B cell (primary cell): ENCODE results near the gene LZTS3. TPM values are rescaled to one million over a fixed set of nuclear protein-coding genes. Genes with fewer than 3 reads are reported as not detected.
"Not testable (repeated sequence)": the region's sequence is repeated elsewhere in the genome, so short reads cannot be mapped to it uniquely, and the experiment has no call there.

Experiments used
- ATAC-seq: fragments of 200-7000 bp; cut with Tn5 transposase; one replicate; pipeline ENCODE4 v1.10.0; 2021; ENCODE audit warnings: low read depth, mild to moderate bottlenecking, moderate number of reproducible peaks, moderate library complexity
- CTCF ChIA-PET: fragments of 350-600 bp; sonication (Branson Sonifier 250); formaldehyde crosslinking; loops from one replicate; lab custom pipeline; 2021; ENCODE audit warnings: antibody characterized with exemption, inconsistent platforms; lab: Charles Lee
- POLR2A ChIA-PET: fragments of 350-600 bp; sonication (Branson Sonifier 250); formaldehyde crosslinking; loops from one replicate; lab custom pipeline; 2021; ENCODE audit warnings: antibody characterized with exemption; lab: Charles Lee
- DNase-seq: peaks from one replicate; pipeline ENCODE4 v3.0.0; 2013
- H2AFZ ChIP-seq: 2 replicates; pipeline ENCODE4 v1.6.1; 2012; ENCODE audit warnings: mild to moderate bottlenecking, low read depth, low read length; ENCODE audit not compliant: insufficient read depth, poor library complexity, severe bottlenecking
- H3K27ac ChIP-seq, 2 donors: 1 replicate in 1 of 2; 2 replicates in 1 of 2; pipeline ENCODE4 v1.5.1; 2012 to 2013; ENCODE audit warnings: low read length in 2 of 2, mild to moderate bottlenecking in 2 of 2, moderate library complexity in 1 of 2
- H3K27me3 ChIP-seq, 4 experiments: fragments of 200-600 bp in 1 of 4; sonication (generic) in 1 of 4; replicated peaks in 1 of 4; 1 replicate in 2 of 4; 2 replicates in 2 of 4; pipeline versions ENCODE4 v1.6.1 to v1.7.0; 2013 to 2016; ENCODE audit warnings: low read length in 3 of 4, mild to moderate bottlenecking in 2 of 4, mixed read lengths in 1 of 4, moderate library complexity in 1 of 4; ENCODE audit not compliant: insufficient read depth in 4 of 4, control insufficient read depth in 3 of 4; ENCODE audit errors: control extremely low read depth in 1 of 4
- H3K36me3 ChIP-seq, 2 experiments: replicated peaks in 1 of 2; 1 replicate in 1 of 2; 2 replicates in 1 of 2; pipeline versions ENCODE4 v1.6.1 to v1.7.1; 2013; ENCODE audit warnings: low read length in 1 of 2; ENCODE audit not compliant: insufficient read depth in 2 of 2, control insufficient read depth in 1 of 2; ENCODE audit errors: control extremely low read depth in 1 of 2, extremely low read depth in 1 of 2
- H3K4me1 ChIP-seq, 2 donors: fragments of 200-600 bp in 1 of 2; sonication (generic) in 1 of 2; 1 replicate in 1 of 2; 2 replicates in 1 of 2; pipeline versions ENCODE4 v1.5.1 to v1.6.1; 2013 to 2017; ENCODE audit warnings: low read length in 2 of 2; ENCODE audit not compliant: control insufficient read depth in 2 of 2, insufficient read depth in 2 of 2
- H3K4me2 ChIP-seq: replicated peaks from 2 replicates; pipeline ENCODE3; 2012; ENCODE audit warnings: mild to moderate bottlenecking, low read depth, low read length; ENCODE audit not compliant: poor library complexity, severe bottlenecking
- H3K4me3 ChIP-seq, 5 experiments: fragments of 200-600 bp in 1 of 5; sonication (generic) in 1 of 5; 1 replicate in 3 of 5; 2 replicates in 2 of 5; pipeline versions ENCODE4 v1.5.1 to v1.7.0; 2011 to 2016; ENCODE audit warnings: low read length in 4 of 5, mild to moderate bottlenecking in 4 of 5, low read depth in 2 of 5, control low read depth in 1 of 5, moderate library complexity in 1 of 5; ENCODE audit not compliant: insufficient read depth in 1 of 5; ENCODE audit errors: control extremely low read depth in 1 of 5, extremely low read depth in 1 of 5
- H3K79me2 ChIP-seq: fragments of 200-600 bp; sonication (generic); one replicate; pipeline ENCODE4 v1.6.0; 2016; ENCODE audit warnings: low read length; ENCODE audit not compliant: control insufficient read depth, insufficient read depth
- H3K9ac ChIP-seq: fragments of 200-600 bp; sonication (generic); 2 replicates; pipeline ENCODE4 v1.6.1; 2017; ENCODE audit warnings: mild to moderate bottlenecking, low read length, moderate library complexity
- H3K9me3 ChIP-seq, 3 donors: one replicate each; pipeline versions ENCODE4 v1.6.1 to v1.7.1; 2013; ENCODE audit warnings: low read length in 2 of 3; ENCODE audit not compliant: control insufficient read depth in 2 of 3, insufficient read depth in 1 of 3; ENCODE audit errors: control extremely low read depth in 1 of 3
- H4K20me1 ChIP-seq: 2 replicates; pipeline ENCODE4 v1.6.0; 2012; ENCODE audit warnings: mild to moderate bottlenecking, low read length; ENCODE audit not compliant: insufficient read depth, control insufficient read depth, poor library complexity, severe bottlenecking
- H3K27ac Mint-ChIP-seq: one replicate; pipeline ENCODE4 v1.8.0; 2021; ENCODE audit warnings: mixed read lengths
- H3K27me3 Mint-ChIP-seq: one replicate; pipeline ENCODE4 v1.8.0; 2021; ENCODE audit warnings: mixed read lengths
- H3K4me1 Mint-ChIP-seq: one replicate; pipeline ENCODE4 v1.8.0; 2021; ENCODE audit warnings: mixed read lengths
- H3K4me3 Mint-ChIP-seq: one replicate; pipeline ENCODE4 v1.8.0; 2021; ENCODE audit warnings: mixed read lengths
- H3K9me3 Mint-ChIP-seq: one replicate; pipeline ENCODE4 v1.8.0; 2022; ENCODE audit warnings: mixed read lengths; ENCODE audit not compliant: insufficient read depth
- EZH2 ChIP-seq: IDR thresholded peaks from 2 replicates; pipeline ENCODE4 v1.6.1; 2012; ENCODE audit warnings: borderline replicate concordance, low read depth, mild to moderate bottlenecking, moderate library complexity, low read length; ENCODE audit not compliant: insufficient read depth, poor library complexity, severe bottlenecking
- WGBS: methylation state at CpG from one replicate; pipeline ENCODE4 v1.1.5; 2013; ENCODE audit warnings: missing lambda C conversion rate; ENCODE audit not compliant: insufficient coverage; 5-methylcytosine and 5-hydroxymethylcytosine counted together
- intact Hi-C: fragments of 100-400 bp; cut with micrococcal nuclease; formaldehyde crosslinking; loops from one replicate; pipeline ENCODE4 v1.10.0; 2022
- polyA plus RNA-seq: library from polyadenylated mRNA; depleted of rRNA; stranded (reverse); fragments of >200 nt; gene quantifications from 2 replicates; pipeline ENCODE4 v1.2.3, GENCODE V29; 2012
- total RNA-seq, 2 donors: library from RNA; stranded (reverse); fragments of 120-200 nt in 1 of 2; gene quantifications; 1 replicate in 1 of 2; 2 replicates in 1 of 2; pipeline versions ENCODE4 v1.2.3 to v1.2.4, GENCODE V29; 2013 to 2022
- TF ChIP-seq, protein P1 (sequence below): fragments of 200-600 bp; IDR thresholded peaks from one replicate; pipeline ENCODE4 v1.8.0; 2022; ENCODE audit warnings: antibody characterized with exemption, mild to moderate bottlenecking

The LZTS3 gene
- total and polyA plus RNA-seq, 2 donors (not counting 1 experiment from before 2014, with no cell fraction given): 2.3 to 5.1 TPM

DNA sequence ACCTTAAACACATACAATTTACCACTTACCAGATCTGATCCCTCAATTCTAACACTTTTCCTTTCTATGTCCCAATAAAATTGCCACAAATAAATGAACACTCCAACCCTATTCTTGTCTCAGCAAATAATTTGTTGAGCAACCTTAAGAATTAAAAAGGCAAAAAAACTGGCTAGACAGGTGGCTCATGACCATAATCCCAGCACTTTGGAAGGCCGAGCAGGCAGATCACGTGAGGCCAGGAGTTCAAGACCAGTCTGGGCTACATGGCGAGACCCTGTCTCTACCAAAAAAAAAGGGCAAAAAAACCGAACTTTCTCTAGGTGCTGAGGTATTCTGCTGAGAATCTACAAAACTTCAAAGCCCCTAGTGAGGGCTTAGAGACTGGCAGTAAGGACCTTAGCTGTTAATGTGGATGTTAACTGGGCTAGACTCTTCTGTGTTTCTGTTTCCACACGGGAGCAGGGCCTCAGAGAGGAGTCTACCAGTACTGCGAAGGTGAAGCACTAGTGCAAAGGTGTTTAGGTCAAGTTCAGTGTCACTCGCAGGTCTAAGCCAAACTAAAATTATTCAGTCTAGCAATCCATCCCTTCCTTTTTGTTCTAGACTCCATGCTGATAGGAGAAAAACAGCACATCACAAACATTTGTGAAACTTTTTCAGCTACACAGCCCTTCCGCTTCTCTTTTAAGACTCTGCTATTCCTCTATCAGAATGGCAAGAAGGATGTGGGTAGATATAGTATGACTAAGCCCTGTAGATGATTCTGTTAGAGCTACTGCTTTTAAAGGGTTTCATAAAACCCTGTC, 16.3 kb downstream of the LZTS3 start:
- Histone ChIP-seq H3K79me2 (peaks cover 84% of the 10 kb centered on the region), H3K36me3 (peaks cover 0 to 6% of the 10 kb centered on the region in 2 experiments), H3K9ac (peak overlapping the region; percentile 23), H3K27me3 (no peaks in the 10 kb centered on the region), H3K4me2 (peak overlapping the region; percentile 74), H2AFZ (no peak overlapping the region), H3K4me3 (no peak overlapping the region), H3K4me1 (peaks cover 34 to 38% of the 10 kb centered on the region in 2 donors), H4K20me1 (peaks cover 55% of the 10 kb centered on the region), H3K9me3 (no peaks in the 10 kb centered on the region), H3K27ac (peak overlapping the region; percentile 1 to 48)
- H3K27ac Mint-ChIP-seq: peak overlapping the region; percentile 74
- H3K4me1 Mint-ChIP-seq: peaks cover 61% of the 10 kb centered on the region
- peak overlapping the region; percentile 67 for H3K4me3 Mint-ChIP-seq
- H3K9me3 Mint-ChIP-seq: no peaks in the 10 kb centered on the region
- peak; percentile 23 for ATAC-seq
- DNase-seq: peak; percentile 24
- H3K27me3 Mint-ChIP-seq: no peaks in the 10 kb centered on the region
- CTCF ChIA-PET: interaction anchor here (1.1 kb wide), 1 partner anchor 103 kb away, joined by 5 read pairs; no protein-coding TSS in a partner anchor
- intact Hi-C loops: loop anchor here (1.0 to 10.0 kb wide), 3 partner anchors 45 to 112 kb away; partner anchors contain the start of genes DDRGK1 and OXT
- TF ChIP-seq, protein P1, sequence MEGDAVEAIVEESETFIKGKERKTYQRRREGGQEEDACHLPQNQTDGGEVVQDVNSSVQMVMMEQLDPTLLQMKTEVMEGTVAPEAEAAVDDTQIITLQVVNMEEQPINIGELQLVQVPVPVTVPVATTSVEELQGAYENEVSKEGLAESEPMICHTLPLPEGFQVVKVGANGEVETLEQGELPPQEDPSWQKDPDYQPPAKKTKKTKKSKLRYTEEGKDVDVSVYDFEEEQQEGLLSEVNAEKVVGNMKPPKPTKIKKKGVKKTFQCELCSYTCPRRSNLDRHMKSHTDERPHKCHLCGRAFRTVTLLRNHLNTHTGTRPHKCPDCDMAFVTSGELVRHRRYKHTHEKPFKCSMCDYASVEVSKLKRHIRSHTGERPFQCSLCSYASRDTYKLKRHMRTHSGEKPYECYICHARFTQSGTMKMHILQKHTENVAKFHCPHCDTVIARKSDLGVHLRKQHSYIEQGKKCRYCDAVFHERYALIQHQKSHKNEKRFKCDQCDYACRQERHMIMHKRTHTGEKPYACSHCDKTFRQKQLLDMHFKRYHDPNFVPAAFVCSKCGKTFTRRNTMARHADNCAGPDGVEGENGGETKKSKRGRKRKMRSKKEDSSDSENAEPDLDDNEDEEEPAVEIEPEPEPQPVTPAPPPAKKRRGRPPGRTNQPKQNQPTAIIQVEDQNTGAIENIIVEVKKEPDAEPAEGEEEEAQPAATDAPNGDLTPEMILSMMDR: no peak
- no peak for TF ChIP-seq EZH2
- 50% methylated on average over 4 of the region's 8 CpGs for WGBS
- POLR2A ChIA-PET: no interaction called here

DNA sequence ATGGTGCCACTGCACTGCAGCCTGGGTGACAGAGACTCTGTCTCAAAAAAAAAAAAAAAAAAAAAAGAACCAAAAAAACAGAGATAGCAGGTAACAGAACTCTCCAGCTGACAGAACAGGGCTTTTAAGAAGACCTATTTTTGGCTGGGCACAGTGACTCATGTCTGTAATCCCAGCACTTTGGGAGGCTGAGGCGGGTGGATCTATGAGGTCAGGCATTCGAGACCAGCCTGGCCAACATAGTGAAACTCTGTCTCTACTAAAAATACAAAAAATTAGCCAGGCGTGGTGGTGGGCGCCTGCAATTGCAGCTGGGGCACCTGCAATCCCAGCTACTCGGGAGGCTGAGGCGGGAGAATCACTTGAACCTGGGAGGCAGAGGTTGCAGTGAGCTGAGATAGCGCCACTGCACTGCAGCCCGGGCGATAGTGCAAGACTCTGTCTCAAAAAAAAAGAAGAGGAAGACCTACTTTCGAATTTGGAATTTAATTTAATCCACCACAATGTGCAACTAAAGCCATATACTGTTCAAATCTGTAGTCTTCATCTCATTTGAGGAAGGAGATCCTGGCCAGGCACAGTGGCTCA, 21.2 kb downstream of the LZTS3 start:
- DNase-seq, H3K9me3 ChIP-seq, POLR2A ChIA-PET, H3K4me3 Mint-ChIP-seq, CTCF ChIA-PET, H3K4me3 ChIP-seq, H3K27ac ChIP-seq, H3K4me2 ChIP-seq, H3K27ac Mint-ChIP-seq, H3K27me3 Mint-ChIP-seq, H3K27me3 ChIP-seq, H3K9ac ChIP-seq, H2AFZ ChIP-seq, ATAC-seq, H3K9me3 Mint-ChIP-seq: not testable (repeated sequence)
- Histone ChIP-seq H3K79me2 (peaks cover 91% of the 10 kb centered on the region), H3K4me1 (peaks cover 11 to 17% of the 10 kb centered on the region in 2 donors), H3K36me3 (peaks cover 4 to 32% of the 10 kb centered on the region in 2 experiments), H4K20me1 (peaks cover 74% of the 10 kb centered on the region)
- WGBS: 68% methylated on average over 4 of the region's 10 CpGs
- peaks cover 43% of the 10 kb centered on the region for H3K4me1 Mint-ChIP-seq
- intact Hi-C loops: loop anchor here (10.0 kb wide), 1 partner anchor 77 kb away; the partner anchor contains the start of gene OXT
